Islet precursor cell (in vitro differentiated cells): ENCODE data around the gene TFB2M.

Experiments used
- DNase-seq: peaks from one replicate; pipeline ENCODE4 v3.0.0-alpha.2; 2018

The TFB2M gene

GRCh38 chr1:246512230-246512629 is 53.8 kb downstream of the TFB2M start:
- no peak for DNase-seq

GRCh38 chr1:246511203-246511602 is 54.9 kb downstream of the TFB2M start:
- no peak for DNase-seq

- peak; percentile 41 for DNase-seq
Observed at GRCh38 chr1:246510147-246511030, 55.7 kb downstream of the TFB2M start.

GRCh38 chr1:246508897-246509688 is 57.0 kb downstream of the TFB2M start:
- peak; percentile 50 for DNase-seq

- peak; percentile 92 for DNase-seq
Observed at GRCh38 chr1:246506674-246507481, 59.2 kb downstream of the TFB2M start, which contains the start of gene SMYD3. SMYD3 (minus strand) TSS chr1:246507279.

GRCh38 chr1:246506367-246506673 is 59.7 kb downstream of the TFB2M start:
- DNase-seq: peak; percentile 57

- no peak for DNase-seq
Observed at GRCh38 chr1:246503341-246503740, 62.7 kb downstream of the TFB2M start.

GRCh38 chr1:246497331-246497915 is 68.6 kb downstream of the TFB2M start:
- no peak for DNase-seq

- DNase-seq: peak; percentile 86
Observed at GRCh38 chr1:246492611-246493245, 73.3 kb downstream of the TFB2M start.

- DNase-seq: no peak
Observed at GRCh38 chr1:246491551-246492053, 74.5 kb downstream of the TFB2M start.
